OCI-LY3 (cell line): ENCODE measurements around the gene SCG2.

Experiments
- H2AFZ ChIP-seq: fragments of 200-600, 300-600 bp; shearing (Covaris generic); 2 replicates; pipeline ENCODE4 v1.6.0; 2014; ENCODE audit warnings: antibody characterized with exemption, low read depth, low read length
- H3K27ac ChIP-seq: fragments of 200-600, 300-600 bp; sonication (generic); 2 replicates; pipeline ENCODE4 v1.5.1; 2014; ENCODE audit warnings: mild to moderate bottlenecking, low read length, moderate library complexity, mixed read lengths
- H3K27me3 ChIP-seq: fragments of 200-600, 300-600 bp; sonication (generic); 2 replicates; pipeline ENCODE4 v1.6.1; 2014; ENCODE audit warnings: low read depth, low read length, mixed read lengths
- H3K36me3 ChIP-seq: fragments of 200-600, 300-600 bp; sonication (generic); replicated peaks from 2 replicates; pipeline ENCODE3; 2014; ENCODE audit warnings: low read depth, low read length, mixed read lengths
- H3K4me1 ChIP-seq: fragments of 300-600, 200-600 bp; sonication (generic); 2 replicates; pipeline ENCODE4 v1.6.1; 2014; ENCODE audit warnings: low read length, mixed read lengths
- H3K4me2 ChIP-seq: fragments of 200-600, 300-600 bp; sonication (generic); 2 replicates; pipeline ENCODE4 v1.6.1; 2014; ENCODE audit warnings: low read length, mixed read lengths
- H3K4me3 ChIP-seq: fragments of 300-600, 200-600 bp; sonication (generic); 2 replicates; pipeline ENCODE4 v1.5.1; 2014; ENCODE audit warnings: antibody characterized with exemption, mild to moderate bottlenecking, low read length, moderate library complexity
- H3K79me2 ChIP-seq: fragments of 300-600, 200-600 bp; shearing (Covaris generic); 2 replicates; pipeline ENCODE4 v1.6.1; 2014; ENCODE audit warnings: mild to moderate bottlenecking, low read length, mixed read lengths
- H3K9ac ChIP-seq: fragments of 300-600, 200-600 bp; shearing (Covaris generic); 2 replicates; pipeline ENCODE4 v1.6.0; 2014; ENCODE audit warnings: mild to moderate bottlenecking, low read length, moderate library complexity
- H3K9me3 ChIP-seq: fragments of 200-600, 300-600 bp; shearing (Covaris generic); 2 replicates; pipeline ENCODE4 v1.6.1; 2014; ENCODE audit warnings: low read length, mixed read lengths; ENCODE audit not compliant: insufficient read depth
- H4K20me1 ChIP-seq: fragments of 200-600, 300-600 bp; sonication (generic); 2 replicates; pipeline ENCODE4 v1.6.1; 2016; ENCODE audit warnings: low read length, mixed read lengths; ENCODE audit not compliant: insufficient read depth
- EZH2phosphoT487 ChIP-seq: fragments of 200-600 bp; shearing (Covaris generic); IDR thresholded peaks from 2 replicates; pipeline ENCODE4 v1.6.1; 2018; ENCODE audit warnings: antibody characterized with exemption, mixed run types, low read depth
- TF ChIP-seq, protein P1 (sequence below): fragments of 200-600, 300-600 bp; sonication (generic); IDR thresholded peaks from 2 replicates; pipeline ENCODE4 v1.5.1; 2014; ENCODE audit warnings: antibody characterized with exemption, low read length, low read depth

Gene SCG2

DNA sequence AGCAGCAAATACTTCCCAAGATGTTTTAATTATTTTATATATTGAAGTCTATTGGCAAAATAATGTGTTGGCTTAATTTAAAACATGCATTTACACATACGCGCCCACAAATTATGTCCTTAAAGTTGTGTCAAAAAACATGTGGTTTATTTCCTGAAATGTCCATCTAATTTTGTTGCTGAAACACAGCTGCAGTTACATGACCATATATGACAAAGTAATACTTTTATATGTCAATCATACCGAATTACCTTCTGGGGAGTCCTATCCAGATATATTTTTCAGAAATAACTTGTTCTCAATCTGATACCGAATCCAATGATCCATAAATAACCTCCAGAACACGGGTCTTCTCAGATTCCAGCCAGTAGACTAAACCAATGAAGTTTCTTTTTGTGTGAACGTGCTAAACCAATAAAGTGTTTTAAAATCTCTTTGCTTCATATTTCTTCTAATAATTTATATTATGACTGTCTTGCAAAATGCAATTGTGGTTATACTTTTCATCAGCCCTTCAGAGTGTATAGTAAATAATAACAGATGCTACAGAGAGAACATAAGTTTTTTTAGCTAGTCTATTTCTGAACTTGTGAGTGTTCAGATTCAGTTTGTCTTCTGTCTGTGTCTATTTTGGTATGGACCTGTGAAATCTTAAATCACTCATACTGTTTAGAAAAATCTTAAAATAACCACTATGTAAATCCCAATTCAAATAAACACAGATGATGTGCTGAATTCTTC is 2.4 kb downstream of the SCG2 start:
- Histone ChIP-seq H3K4me3 (no peak overlapping the region), H3K36me3 (no peaks in the 10 kb centered on the region), H3K79me2 (no peaks in the 10 kb centered on the region), H4K20me1 (no peaks in the 10 kb centered on the region), H3K27me3 (peaks cover 3% of the 10 kb centered on the region; the same call in 1 of the 2 replicates), H2AFZ (no peak overlapping the region), H3K4me1 (no peaks in the 10 kb centered on the region), H3K9me3 (no peaks in the 10 kb centered on the region), H3K4me2 (no peak overlapping the region), H3K9ac (no peak overlapping the region), H3K27ac (no peak overlapping the region)
- TF ChIP-seq, protein P1, sequence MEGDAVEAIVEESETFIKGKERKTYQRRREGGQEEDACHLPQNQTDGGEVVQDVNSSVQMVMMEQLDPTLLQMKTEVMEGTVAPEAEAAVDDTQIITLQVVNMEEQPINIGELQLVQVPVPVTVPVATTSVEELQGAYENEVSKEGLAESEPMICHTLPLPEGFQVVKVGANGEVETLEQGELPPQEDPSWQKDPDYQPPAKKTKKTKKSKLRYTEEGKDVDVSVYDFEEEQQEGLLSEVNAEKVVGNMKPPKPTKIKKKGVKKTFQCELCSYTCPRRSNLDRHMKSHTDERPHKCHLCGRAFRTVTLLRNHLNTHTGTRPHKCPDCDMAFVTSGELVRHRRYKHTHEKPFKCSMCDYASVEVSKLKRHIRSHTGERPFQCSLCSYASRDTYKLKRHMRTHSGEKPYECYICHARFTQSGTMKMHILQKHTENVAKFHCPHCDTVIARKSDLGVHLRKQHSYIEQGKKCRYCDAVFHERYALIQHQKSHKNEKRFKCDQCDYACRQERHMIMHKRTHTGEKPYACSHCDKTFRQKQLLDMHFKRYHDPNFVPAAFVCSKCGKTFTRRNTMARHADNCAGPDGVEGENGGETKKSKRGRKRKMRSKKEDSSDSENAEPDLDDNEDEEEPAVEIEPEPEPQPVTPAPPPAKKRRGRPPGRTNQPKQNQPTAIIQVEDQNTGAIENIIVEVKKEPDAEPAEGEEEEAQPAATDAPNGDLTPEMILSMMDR = no peak
- TF ChIP-seq EZH2phosphoT487 = no peak

DNA sequence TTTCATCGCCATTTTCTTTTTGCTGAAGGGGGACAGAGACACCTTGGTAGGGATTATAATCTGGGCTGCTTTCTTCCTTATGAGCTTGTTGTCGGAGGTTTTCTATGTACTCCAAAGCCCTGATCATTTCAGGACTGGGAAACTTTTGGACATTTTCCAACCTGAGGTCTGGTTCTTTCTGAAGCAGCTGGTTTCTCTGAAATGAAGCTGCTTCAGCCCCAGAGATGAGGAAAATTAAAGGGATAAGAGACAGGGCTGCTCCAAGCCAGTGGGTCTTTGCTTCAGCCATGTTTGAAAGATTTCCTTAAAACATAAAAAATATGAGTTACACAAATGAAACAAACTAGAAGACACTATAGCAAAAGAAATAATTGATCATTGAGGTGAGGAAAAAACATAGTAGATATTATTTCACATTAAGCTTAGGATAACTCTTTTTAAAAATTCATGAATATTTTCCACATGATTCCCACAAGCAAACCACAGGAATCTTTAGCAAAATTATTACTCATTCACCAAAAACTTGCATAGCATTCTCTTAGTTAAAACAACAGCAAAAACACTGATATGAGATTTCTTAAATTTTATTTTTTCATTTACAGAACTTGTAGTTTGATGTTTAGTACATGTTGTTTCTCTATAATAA is 3.0 kb downstream of the SCG2 start:
- Histone ChIP-seq H3K4me1 (no peaks in the 10 kb centered on the region), H2AFZ (no peak overlapping the region), H3K27me3 (peaks cover 5% of the 10 kb centered on the region; the same call in 1 of the 2 replicates), H3K4me2 (no peak overlapping the region), H3K9me3 (no peaks in the 10 kb centered on the region), H4K20me1 (no peaks in the 10 kb centered on the region), H3K79me2 (no peaks in the 10 kb centered on the region), H3K9ac (no peak overlapping the region), H3K4me3 (no peak overlapping the region), H3K36me3 (no peaks in the 10 kb centered on the region), H3K27ac (no peak overlapping the region)
- TF ChIP-seq, protein P1 = no peak
- no peak for TF ChIP-seq EZH2phosphoT487

DNA sequence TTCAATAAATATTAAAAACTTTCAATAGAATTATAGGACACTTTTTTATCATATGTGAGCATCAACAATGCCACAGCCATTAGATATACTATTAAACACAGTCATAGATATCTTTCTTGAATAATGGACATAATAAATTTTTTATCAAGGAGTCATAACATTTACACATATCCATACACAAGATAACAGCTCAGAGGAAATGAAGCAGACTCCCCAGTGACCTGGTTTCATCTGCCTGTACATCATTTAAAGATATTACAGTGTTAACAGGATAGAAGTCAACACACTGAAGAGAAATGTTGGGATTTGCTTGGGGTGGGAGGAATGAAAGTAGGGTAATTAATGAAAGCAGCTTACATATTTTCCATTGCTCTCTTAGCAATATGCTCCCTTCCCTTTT is 5.1 kb downstream of the SCG2 start:
- Histone ChIP-seq H2AFZ (no peak overlapping the region), H3K9me3 (no peaks in the 10 kb centered on the region), H3K4me1 (no peaks in the 10 kb centered on the region), H3K4me2 (no peak overlapping the region), H3K4me3 (no peak overlapping the region), H3K79me2 (no peaks in the 10 kb centered on the region), H3K27ac (no peak overlapping the region), H3K27me3 (peaks cover 4% of the 10 kb centered on the region; the same call in 1 of the 2 replicates), H4K20me1 (no peaks in the 10 kb centered on the region), H3K36me3 (no peaks in the 10 kb centered on the region), H3K9ac (no peak overlapping the region)
- no peak for TF ChIP-seq EZH2phosphoT487
- TF ChIP-seq, protein P1 = no peak

DNA sequence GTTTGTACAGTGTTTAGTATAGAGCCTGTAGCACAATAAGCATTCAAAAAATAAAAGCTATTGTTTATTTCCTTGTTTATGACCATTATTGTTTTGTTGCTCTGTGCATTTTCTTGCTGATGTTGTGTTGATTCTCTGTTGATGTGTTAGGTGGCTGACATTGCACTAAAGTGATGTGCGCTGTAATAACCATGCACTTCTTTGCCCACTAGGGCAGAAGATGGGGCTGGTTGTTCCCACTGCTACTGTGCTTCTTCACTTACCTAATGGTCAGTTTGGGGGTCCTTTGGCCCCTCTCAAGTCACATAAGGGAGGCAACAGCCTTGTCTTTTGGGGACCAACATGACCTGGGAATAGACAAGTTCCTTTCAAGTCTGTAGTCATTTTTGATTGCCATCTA is 6.0 kb downstream of the SCG2 start:
- Histone ChIP-seq H3K9ac (no peak overlapping the region), H4K20me1 (no peaks in the 10 kb centered on the region), H3K4me1 (no peaks in the 10 kb centered on the region), H3K27ac (no peak overlapping the region), H2AFZ (no peak overlapping the region), H3K79me2 (no peaks in the 10 kb centered on the region), H3K4me2 (no peak overlapping the region), H3K4me3 (no peak overlapping the region), H3K9me3 (no peaks in the 10 kb centered on the region), H3K27me3 (peaks cover 4% of the 10 kb centered on the region; the same call in 1 of the 2 replicates), H3K36me3 (no peaks in the 10 kb centered on the region)
- TF ChIP-seq, protein P1 = no peak
- TF ChIP-seq EZH2phosphoT487 = no peak
